ENCODE measurements around the gene ANKRD42. TPM values are rescaled to one million over a fixed set of nuclear protein-coding genes. Genes with fewer than 3 reads are reported as not detected.

ANKRD42 gene
- total and polyA plus RNA-seq, 7 donors = 4.2 to 12.2 (median 9.6) TPM

GRCh38 chr11:83168756-83169155, 24.8 kb upstream of the ANKRD42 start:
- no peaks in the 10 kb centered on the region for H3K27me3 ChIP-seq
- no peak overlapping the region for H3K27ac ChIP-seq
- H3K4me1 ChIP-seq = peaks cover 0 to 43% (median 40%) of the 10 kb centered on the region in 4 donors
- H3K36me3 ChIP-seq = peaks cover 11 to 91% (median 27%) of the 10 kb centered on the region in 4 donors
- peak in 2 of 4 donors; percentile 37 to 47 for TF ChIP-seq POLR2AphosphoS5 (IDR thresholded peaks at IDR 0.05)
- no peak for TF ChIP-seq EP300 (IDR thresholded peaks at IDR 0.05)
- H3K9me3 ChIP-seq = no peaks in the 10 kb centered on the region
- 96 to 97% methylated on average over 5 of the region's 5 CpGs for WGBS, 2 donors
- intact Hi-C loops (cut with DNase I) = no loop called here
- no peak for DNase-seq
- H3K4me3 ChIP-seq = no peak overlapping the region

- TF ChIP-seq EP300 (IDR thresholded peaks at IDR 0.05) = no peak
- no peak for TF ChIP-seq POLR2AphosphoS5 (IDR thresholded peaks at IDR 0.05)
- TF ChIP-seq POLR2A (IDR thresholded peaks at IDR 0.05) = no peak
- no peak for TF ChIP-seq CTCF (IDR thresholded peaks at IDR 0.05)
- Histone ChIP-seq H3K27me3 (no peaks in the 10 kb centered on the region), H3K4me1 (peaks cover 0 to 59% (median 55%) of the 10 kb centered on the region in 4 donors), H3K4me3 (peak overlapping the region in 1 of 4 donors; percentile 13), H3K36me3 (peaks cover 11 to 89% (median 23%) of the 10 kb centered on the region in 4 donors), H3K9me3 (no peaks in the 10 kb centered on the region), H3K27ac (no peak overlapping the region)
- intact Hi-C loops (cut with DNase I) = loop anchor here (2.0 kb wide), 1 partner anchor 16 kb away; no protein-coding TSS in a partner anchor
- DNase-seq = no peak
- WGBS, 2 donors = 23 to 67% methylated on average over 2 of the region's 2 CpGs
Observed at GRCh38 chr11:83170865-83171264, 22.6 kb upstream of the ANKRD42 start.

DNA sequence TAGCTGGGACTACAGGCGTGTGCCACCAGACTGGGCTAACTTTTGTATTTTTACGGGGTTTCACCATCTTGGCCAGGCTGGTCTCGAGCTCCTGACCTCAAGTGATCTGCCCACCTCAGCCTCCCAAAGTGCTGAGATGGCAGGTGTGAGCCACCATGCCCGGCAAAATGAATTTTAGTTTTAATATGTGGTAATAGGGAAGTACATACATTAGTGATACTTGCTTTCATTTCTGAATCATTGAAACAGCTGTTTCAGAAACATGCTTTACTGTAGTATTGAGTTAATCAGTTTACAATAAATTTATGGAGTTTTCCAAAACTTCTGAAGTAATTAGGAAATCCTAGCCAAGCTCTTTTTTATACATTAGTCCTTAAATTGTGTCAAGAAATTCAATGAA, 21.0 kb upstream of the ANKRD42 start:
- 83 to 86% methylated on average over 4 of the region's 4 CpGs for WGBS, 2 donors
- H3K9me3 ChIP-seq = no peaks in the 10 kb centered on the region
- H3K36me3 ChIP-seq = peaks cover 12 to 89% (median 28%) of the 10 kb centered on the region in 4 donors
- intact Hi-C loops (cut with DNase I) = no loop called here
- no peaks in the 10 kb centered on the region for H3K27me3 ChIP-seq
- peaks cover 0 to 60% (median 56%) of the 10 kb centered on the region in 4 donors for H3K4me1 ChIP-seq
- no peak for DNase-seq
- no peak for TF ChIP-seq EP300 (IDR thresholded peaks at IDR 0.05)
- H3K27ac ChIP-seq = no peak overlapping the region
- H3K4me3 ChIP-seq = no peak overlapping the region

- no peak overlapping the region for H3K27ac ChIP-seq
- intact Hi-C loops (cut with DNase I) = no loop called here
- no peak for DNase-seq
Observed at GRCh38 chr11:83174008-83174407, 19.5 kb upstream of the ANKRD42 start.

DNA sequence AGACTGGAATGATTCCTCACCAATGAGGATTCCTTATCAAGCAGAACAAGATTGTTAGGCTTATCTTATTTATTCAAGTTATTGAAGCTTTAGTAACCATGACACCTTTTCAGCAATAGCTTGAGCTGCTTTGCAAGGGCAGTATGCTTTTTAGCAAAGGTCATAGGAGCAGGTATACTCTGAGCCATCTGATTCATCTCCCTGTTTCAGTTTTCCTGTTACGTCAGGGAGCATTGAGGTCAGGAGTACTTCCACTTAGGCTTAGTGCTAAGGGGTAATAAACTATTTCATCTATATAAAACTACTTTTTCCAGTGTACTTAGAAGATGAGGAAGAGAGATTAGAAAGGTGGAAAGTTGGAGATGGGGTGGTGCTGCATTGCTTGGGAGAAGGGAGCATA, 17.7 kb upstream of the ANKRD42 start:
- no peak overlapping the region for H3K4me3 ChIP-seq
- intact Hi-C loops (cut with DNase I) = no loop called here
- H3K27ac ChIP-seq = no peak overlapping the region
- peaks cover 16 to 90% (median 32%) of the 10 kb centered on the region in 4 donors for H3K36me3 ChIP-seq
- no peaks in the 10 kb centered on the region for H3K9me3 ChIP-seq
- no peaks in the 10 kb centered on the region for H3K27me3 ChIP-seq
- peaks cover 0 to 48% (median 40%) of the 10 kb centered on the region in 4 donors for H3K4me1 ChIP-seq
- WGBS, 2 donors = 23 to 81% methylated on average over 1 of the region's 1 CpG
- no peak for DNase-seq
- TF ChIP-seq EP300 (IDR thresholded peaks at IDR 0.05) = no peak

More at GRCh38 chr11:83174008-83174407, 19.5 kb upstream of the ANKRD42 start:
- H3K4me3 ChIP-seq = no peak overlapping the region
- H3K4me1 ChIP-seq = peaks cover 0 to 60% (median 56%) of the 10 kb centered on the region in 4 donors
- TF ChIP-seq EP300 (IDR thresholded peaks at IDR 0.05) (no peak), CTCF (IDR thresholded peaks at IDR 0.05) (no peak), POLR2AphosphoS5 (IDR thresholded peaks at IDR 0.05) (no peak), POLR2A (IDR thresholded peaks at IDR 0.05) (no peak)
- H3K36me3 ChIP-seq = peaks cover 13 to 89% (median 30%) of the 10 kb centered on the region in 4 donors
- H3K27me3 ChIP-seq = no peaks in the 10 kb centered on the region
- no peaks in the 10 kb centered on the region for H3K9me3 ChIP-seq

GRCh38 chr11:83181815-83182214, 11.7 kb upstream of the ANKRD42 start:
- no peak overlapping the region for H3K4me3 ChIP-seq
- TF ChIP-seq POLR2A (IDR thresholded peaks at IDR 0.05) (no peak), POLR2AphosphoS5 (IDR thresholded peaks at IDR 0.05) (no peak), EP300 (IDR thresholded peaks at IDR 0.05) (no peak), CTCF (IDR thresholded peaks at IDR 0.05) (no peak)
- intact Hi-C loops (cut with DNase I) = no loop called here
- peaks cover 29 to 98% (median 41%) of the 10 kb centered on the region in 4 donors for H3K36me3 ChIP-seq
- H3K27me3 ChIP-seq = no peaks in the 10 kb centered on the region
- no peak for DNase-seq
- no peaks in the 10 kb centered on the region for H3K9me3 ChIP-seq
- peaks cover 0 to 7% (median 3%) of the 10 kb centered on the region in 4 donors for H3K4me1 ChIP-seq
- 37 to 51% methylated on average over 2 of the region's 2 CpGs for WGBS, 2 donors
- H3K27ac ChIP-seq = no peak overlapping the region

Measured in sigmoid colon (tissue), 7 donors.